Heart left ventricle (tissue), 13 donors: ENCODE measurements around the gene ABCC1.

Source experiments
- POLR2A ChIP-seq, 2 donors: fragments of 450-650 bp; IDR thresholded peaks; one replicate each; pipeline ENCODE4 v1.6.1; 2017; ENCODE audit warnings: antibody characterized with exemption in 2 of 2, mild to moderate bottlenecking in 2 of 2, moderate library complexity in 2 of 2
- TF ChIP-seq, protein P1 (sequence below), 12 donors: fragments of 200-600 bp; sonication (generic) in 4 of 12; IDR thresholded peaks; one replicate each; pipeline versions ENCODE4 v1.5.0 to v1.8.0; 2018 to 2022; ENCODE audit warnings: antibody characterized with exemption in 12 of 12, mild to moderate bottlenecking in 5 of 12
- donor health status: ischemic (EF 13 %, LVEDD 7.1; RV severe dilation, severe dysfunction).
- donor health status: DM: no; HTN: yes; CAD: no.
- donor health status: DM: no; HTN: no; CAD: no.
- donor health status: ischemic (EF 25% LVEDD 6.9; RV normal size, moderate dysfunction).
- donor health status: ischemic (EF 25% LVEDD 5.7; RV mildly dilated, moderate dysfunction).
- donor health status: ischemic (EF 35%, LVEDD 5.7; RV mildly dilated, moderate dysfunction).
- donor health status: nonischemic (EF 11% LVEDD 7.7; RV severe dilation, severe dysfunction).
- donor health status: DM: yes; HTN: yes; CAD: no.
- donor health status: PGD.
- donor health status: ischemic (EF 29% LVEDD 5.4; RV normal size, mild dysfunction).
- donor health status: nonischemic (EF 23%, LVEDD 6.1; RV moderate dilation, normal function).

DNA sequence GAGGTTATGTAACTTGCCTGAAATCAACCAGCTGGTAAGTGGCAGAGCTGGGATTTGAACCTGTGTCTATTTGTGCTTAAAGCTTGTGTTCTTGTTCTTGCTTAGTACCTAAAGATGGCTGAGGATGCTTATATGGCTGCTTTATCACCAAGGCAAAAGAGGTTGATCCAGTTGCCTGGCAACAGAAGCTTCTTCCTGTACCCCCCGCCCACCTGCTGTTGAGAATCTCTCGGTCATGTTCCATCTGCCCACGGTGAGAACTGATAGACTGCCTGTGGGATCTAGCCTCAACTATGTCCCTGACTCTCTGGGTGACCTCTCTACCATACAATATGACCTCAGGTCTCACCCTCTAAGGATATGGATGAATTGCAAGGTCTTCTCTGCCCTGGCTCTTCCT is 213.2 kb downstream of the ABCC1 start:
- TF ChIP-seq, protein P1, sequence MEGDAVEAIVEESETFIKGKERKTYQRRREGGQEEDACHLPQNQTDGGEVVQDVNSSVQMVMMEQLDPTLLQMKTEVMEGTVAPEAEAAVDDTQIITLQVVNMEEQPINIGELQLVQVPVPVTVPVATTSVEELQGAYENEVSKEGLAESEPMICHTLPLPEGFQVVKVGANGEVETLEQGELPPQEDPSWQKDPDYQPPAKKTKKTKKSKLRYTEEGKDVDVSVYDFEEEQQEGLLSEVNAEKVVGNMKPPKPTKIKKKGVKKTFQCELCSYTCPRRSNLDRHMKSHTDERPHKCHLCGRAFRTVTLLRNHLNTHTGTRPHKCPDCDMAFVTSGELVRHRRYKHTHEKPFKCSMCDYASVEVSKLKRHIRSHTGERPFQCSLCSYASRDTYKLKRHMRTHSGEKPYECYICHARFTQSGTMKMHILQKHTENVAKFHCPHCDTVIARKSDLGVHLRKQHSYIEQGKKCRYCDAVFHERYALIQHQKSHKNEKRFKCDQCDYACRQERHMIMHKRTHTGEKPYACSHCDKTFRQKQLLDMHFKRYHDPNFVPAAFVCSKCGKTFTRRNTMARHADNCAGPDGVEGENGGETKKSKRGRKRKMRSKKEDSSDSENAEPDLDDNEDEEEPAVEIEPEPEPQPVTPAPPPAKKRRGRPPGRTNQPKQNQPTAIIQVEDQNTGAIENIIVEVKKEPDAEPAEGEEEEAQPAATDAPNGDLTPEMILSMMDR (IDR thresholded peaks at IDR 0.05) = no peak
- TF ChIP-seq POLR2A (IDR thresholded peaks at IDR 0.05) = no peak
